Measurements from ENCODE around the gene OVCH2.

The OVCH2 gene

GRCh38 chr11:7677071-7677470 is 29.2 kb downstream of the OVCH2 start:
- no peak overlapping the region for H3K27ac ChIP-seq
- TF ChIP-seq CTCF (IDR thresholded peaks at IDR 0.05) (no peak), ZFX (IDR thresholded peaks at IDR 0.05; ENCODE audit: borderline replicate concordance) (no peak)

GRCh38 chr11:7675631-7676030 is 30.6 kb downstream of the OVCH2 start:
- no peak overlapping the region for H3K27ac ChIP-seq
- TF ChIP-seq CTCF (IDR thresholded peaks at IDR 0.05), result no peak
- no peak for TF ChIP-seq ZFX (IDR thresholded peaks at IDR 0.05; ENCODE audit: borderline replicate concordance)

GRCh38 chr11:7673724-7674434 is 32.4 kb downstream of the OVCH2 start:
- no peak overlapping the region for H3K27ac ChIP-seq
- TF ChIP-seq CTCF (IDR thresholded peaks at IDR 0.05) (no peak), ZFX (IDR thresholded peaks at IDR 0.05; ENCODE audit: borderline replicate concordance) (no peak)

GRCh38 chr11:7672960-7673723 is 33.1 kb downstream of the OVCH2 start, which contains the start of gene CYB5R2:
TSS of gene CYB5R2 (minus strand) at chr11:7673500. CDS start at chr11:7672825, 675 bp downstream.
- H3K27ac ChIP-seq, result no peak within 1 kb of the TSS
- TF ChIP-seq CTCF (IDR thresholded peaks at IDR 0.05), result no peak
- TF ChIP-seq ZFX (IDR thresholded peaks at IDR 0.05; ENCODE audit: borderline replicate concordance), result no peak

GRCh38 chr11:7672276-7672959 is 33.9 kb downstream of the OVCH2 start:
- TF ChIP-seq CTCF (IDR thresholded peaks at IDR 0.05), result no peak
- no peak for TF ChIP-seq ZFX (IDR thresholded peaks at IDR 0.05; ENCODE audit: borderline replicate concordance)

GRCh38 chr11:7671347-7672215 is 34.7 kb downstream of the OVCH2 start:
- H3K27ac ChIP-seq, result no peak overlapping the region
- TF ChIP-seq CTCF (IDR thresholded peaks at IDR 0.05) (no peak), ZFX (IDR thresholded peaks at IDR 0.05; ENCODE audit: borderline replicate concordance) (no peak)

More at GRCh38 chr11:7672276-7672959, 33.9 kb downstream of the OVCH2 start:
- no peak overlapping the region for H3K27ac ChIP-seq

All from 22Rv1 (cell line).